Gastroesophageal sphincter (tissue), 3 donors: ENCODE measurements around the gene WDR5B.

Experiments used
- CTCF ChIP-seq, 4 experiments: fragments of 200-600 bp in 2 of 4; fragments of 450-650 bp in 2 of 4; sonication (generic) in 1 of 4; IDR thresholded peaks; one replicate each; pipeline ENCODE4 v1.5.1; 2017 to 2019; ENCODE audit warnings: antibody characterized with exemption in 4 of 4, mild to moderate bottlenecking in 2 of 4, moderate library complexity in 2 of 4
- POLR2A ChIP-seq, 2 donors: fragments of 450-650 bp; IDR thresholded peaks; one replicate each; pipeline ENCODE4 v1.6.1; 2017; ENCODE audit warnings: antibody characterized with exemption in 2 of 2, mild to moderate bottlenecking in 2 of 2, moderate library complexity in 1 of 2

GRCh38 chr3:122383771-122384697, 31.8 kb downstream of the WDR5B start, which contains the start of gene FAM162A:
- TF ChIP-seq POLR2A (IDR thresholded peaks at IDR 0.05) = peak; percentile 87 to 89
- TF ChIP-seq CTCF (IDR thresholded peaks at IDR 0.05) = peak in 3 of 4 experiments; percentile 58 to 78 (median 59)
